HepG2 (cell line): ENCODE measurements around the gene PRKACB. TPM values are rescaled to one million over a fixed set of nuclear protein-coding genes. Genes with fewer than 3 reads are reported as not detected.
"Not testable (repeated sequence)": the region's sequence is repeated elsewhere in the genome, so short reads cannot be mapped to it uniquely, and the experiment has no call there.

Source experiments
- ATAC-seq: fragments of 200-7000 bp; cut with Tn5 transposase; 3 replicates; pipeline ENCODE4 v1.9.1; 2020; ENCODE audit warnings: mild to moderate bottlenecking, moderate library complexity
- BruUV-seq: library from RNA; stranded (reverse); fragments of 400-500 nt; replicated peaks from 2 replicates; lab custom pipeline; 2021; lab: Mats Ljungman, UMichigan
- CTCF ChIA-PET: fragments of 300-600 bp; formaldehyde crosslinking; extraction: SDS; loops from one replicate; lab custom pipeline; 2021; ENCODE audit warnings: low total read pairs, inconsistent platforms, low intra/inter-chr PET ratio; lab: Yijun Ruan, JAX
- POLR2A ChIA-PET: fragments of 350-600 bp; sonication (Branson Sonifier 250); formaldehyde crosslinking; loops from one replicate; lab custom pipeline; 2020; ENCODE audit warnings: antibody characterized with exemption, inconsistent platforms; lab: Yijun Ruan, JAX
- DNase-seq: peaks from one replicate; pipeline ENCODE4 v3.0.0-alpha.2; 2015; ENCODE audit warnings: low spot score
- FAIRE-seq: peaks from 3 replicates; lab custom pipeline; 2011; peaks lifted over from hg19 to GRCh38; lab: Jason Lieb, UNC
- H2AFZ ChIP-seq: one replicate; pipeline ENCODE4 v1.6.1; 2011; ENCODE audit warnings: low read length, inconsistent platforms
- H3K27ac ChIP-seq: fragments of 300-600 bp; 3 replicates; pipeline ENCODE4 v1.8.0; 2011; ENCODE audit warnings: mixed run types, mild to moderate bottlenecking, mixed read lengths, low read length, inconsistent platforms; ENCODE audit not compliant: insufficient read depth; ENCODE audit errors: extremely low read length
- H3K27me3 ChIP-seq, 2 experiments: fragments of 200-600 bp in 1 of 2; 2 replicates in 1 of 2; 3 replicates in 1 of 2; pipeline versions ENCODE4 v1.6.0 to v1.8.0; 2011; ENCODE audit warnings: low read length in 2 of 2, mild to moderate bottlenecking in 2 of 2, moderate library complexity in 2 of 2, inconsistent platforms in 1 of 2; ENCODE audit not compliant: insufficient read depth in 2 of 2, control insufficient read depth in 1 of 2
- H3K36me3 ChIP-seq, 2 experiments: fragments of 200-600 bp in 1 of 2; replicated peaks in 1 of 2; 2 replicates in 1 of 2; 3 replicates in 1 of 2; pipeline versions ENCODE4 v1.5.1 to v1.8.0; 2011; ENCODE audit warnings: low read length in 2 of 2, inconsistent platforms in 1 of 2; ENCODE audit not compliant: insufficient read depth in 2 of 2, control insufficient read depth in 1 of 2
- H3K4me1 ChIP-seq: 2 replicates; pipeline ENCODE4 v1.5.1; 2012; ENCODE audit warnings: low read length, inconsistent platforms; ENCODE audit not compliant: insufficient read depth
- H3K4me2 ChIP-seq: 2 replicates; pipeline ENCODE4 v1.6.0; 2011; ENCODE audit warnings: low read depth, low read length, inconsistent platforms
- H3K4me3 ChIP-seq, 3 experiments: fragments of 200-600 bp in 1 of 3; sonication (generic), shearing (Covaris generic) in 1 of 3; replicated peaks in 1 of 3; 2 replicates each; pipeline ENCODE4 v1.5.1; 2011 to 2016; ENCODE audit warnings: low read length in 3 of 3, inconsistent platforms in 2 of 3, low read depth in 2 of 3, mild to moderate bottlenecking in 2 of 3, control low read depth in 1 of 3, mixed read lengths in 1 of 3; ENCODE audit not compliant: insufficient read depth in 1 of 3
- H3K79me2 ChIP-seq: one replicate; pipeline ENCODE4 v1.6.1; 2011; ENCODE audit warnings: low read length, inconsistent platforms; ENCODE audit not compliant: insufficient read depth
- H3K9ac ChIP-seq: 2 replicates; pipeline ENCODE4 v1.6.0; 2011; ENCODE audit warnings: mild to moderate bottlenecking, low read depth, low read length, inconsistent platforms; ENCODE audit not compliant: insufficient read depth
- H3K9me3 ChIP-seq: 2 replicates; pipeline ENCODE4 v1.5.1; 2012; ENCODE audit warnings: mild to moderate bottlenecking, low read length
- H4K20me1 ChIP-seq: 2 replicates; pipeline ENCODE4 v1.6.0; 2011; ENCODE audit warnings: inconsistent platforms, mild to moderate bottlenecking, low read length, moderate library complexity; ENCODE audit not compliant: insufficient read depth
- BORCS8-MEF2B ChIP-seq: sonication (generic); formaldehyde crosslinking; IDR thresholded peaks from 2 replicates; pipeline ENCODE4 v1.8.0; 2022; ENCODE audit warnings: mild to moderate bottlenecking, missing genetic modification reagents
- CBFB ChIP-seq: sonication (generic); formaldehyde crosslinking; IDR thresholded peaks from 2 replicates; pipeline ENCODE4 v1.4.0; 2020; ENCODE audit warnings: missing genetic modification reagents
- EZH2 ChIP-seq: conservative IDR thresholded peaks from 2 replicates; pipeline ENCODE4 v1.6.1; 2012; ENCODE audit warnings: mild to moderate bottlenecking, low read depth, low read length, moderate library complexity
- FOSL1 ChIP-seq: sonication (generic); formaldehyde crosslinking; IDR thresholded peaks from 2 replicates; pipeline ENCODE4 v1.9.0; 2021; ENCODE audit warnings: missing genetic modification reagents, borderline replicate concordance
- FOXP4 ChIP-seq: sonication (generic); formaldehyde crosslinking; IDR thresholded peaks from 2 replicates; pipeline ENCODE4 v1.4.0; 2020; ENCODE audit warnings: missing genetic modification reagents
- GFI1 ChIP-seq: sonication (generic); formaldehyde crosslinking; IDR thresholded peaks from 2 replicates; pipeline ENCODE4 v1.5.0; 2020; ENCODE audit warnings: missing genetic modification reagents, mild to moderate bottlenecking, borderline replicate concordance
- GPBP1L1 ChIP-seq: sonication (generic); formaldehyde crosslinking; IDR thresholded peaks from 2 replicates; pipeline ENCODE4 v1.5.0; 2020; ENCODE audit warnings: mild to moderate bottlenecking, missing genetic modification reagents
- IRF1 ChIP-seq: sonication (generic); formaldehyde crosslinking; IDR thresholded peaks from 2 replicates; pipeline ENCODE4 v1.4.0; 2020; ENCODE audit warnings: low read depth, mild to moderate bottlenecking, missing genetic modification reagents
- RARA ChIP-seq: IDR thresholded peaks from 2 replicates; pipeline ENCODE4 v1.6.1; 2016; ENCODE audit warnings: missing genetic modification reagents, missing compliant biosample characterization
- RBFOX2 ChIP-seq: fragments of 200-400 bp; formaldehyde crosslinking; IDR thresholded peaks from 2 replicates; pipeline ENCODE4 v1.6.1; 2017; ENCODE audit warnings: low read depth, mild to moderate bottlenecking, low read length
- SNRNP70 ChIP-seq: fragments of 200-400 bp; formaldehyde crosslinking; IDR thresholded peaks from 2 replicates; pipeline ENCODE4 v1.6.1; 2017; ENCODE audit warnings: mild to moderate bottlenecking, low read depth, low read length, moderate library complexity
- SOX13 ChIP-seq, 3 experiments: fragments of 450-650 bp in 1 of 3; sonication (generic) in 1 of 3; formaldehyde crosslinking in 1 of 3; IDR thresholded peaks in 2 of 3; conservative IDR thresholded peaks in 1 of 3; 2 replicates each; pipeline versions ENCODE4 v1.5.0 to v1.6.1; 2016 to 2020; ENCODE audit warnings: antibody characterized with exemption in 1 of 3, mild to moderate bottlenecking in 1 of 3, missing compliant biosample characterization in 1 of 3, missing genetic modification reagents in 1 of 3, moderate library complexity in 1 of 3
- SUZ12 ChIP-seq: fragments of 150-350 bp; IDR thresholded peaks from 2 replicates; pipeline ENCODE4 v1.6.1; 2014; ENCODE audit warnings: low read depth, low read length
- ZMYM3 ChIP-seq: sonication (generic); formaldehyde crosslinking; IDR thresholded peaks from 2 replicates; pipeline ENCODE4 v1.5.1; 2020; ENCODE audit warnings: mild to moderate bottlenecking, missing genetic modification reagents
- ZNF337 ChIP-seq: sonication (generic); formaldehyde crosslinking; IDR thresholded peaks from 2 replicates; pipeline ENCODE4 v1.5.1; 2020; ENCODE audit warnings: missing genetic modification reagents, low read depth, mild to moderate bottlenecking, borderline replicate concordance
- ZNF530 ChIP-seq: sonication (generic); formaldehyde crosslinking; IDR thresholded peaks from 2 replicates; pipeline ENCODE4 v1.5.0; 2020; ENCODE audit warnings: low read depth, mild to moderate bottlenecking, missing genetic modification reagents
- ZNF75D ChIP-seq: sonication (generic); formaldehyde crosslinking; IDR thresholded peaks from 2 replicates; pipeline ENCODE4 v1.8.1; 2023; ENCODE audit warnings: missing genetic modification reagents, mild to moderate bottlenecking, borderline replicate concordance
- WGBS: methylation state at CpG from one replicate; pipeline ENCODE4 v1.1.6; 2017; ENCODE audit warnings: low lambda C conversion rate; 5-methylcytosine and 5-hydroxymethylcytosine counted together
- in situ Hi-C: cut with HindIII; loops from 2 replicates; pipeline ENCODE4 v1.10.0; 2017; ENCODE audit warnings: low pct_unique_long_range_greater_than_20kb; ENCODE audit not compliant: extremely low pct_ligation_motif_present
- intact Hi-C: fragments of 100-400 bp; cut with micrococcal nuclease; formaldehyde crosslinking; loops from one replicate; pipeline ENCODE4 v1.10.0; 2022; ENCODE audit not compliant: unreplicated experiment
- polyA plus RNA-seq, 8 experiments: library from polyadenylated mRNA; depleted of rRNA in 3 of 8; stranded (reverse) in 7 of 8; unstranded in 1 of 8; fragments of >200 nt; fragmentation: Illumina TruSeq in 4 of 8; extraction: Trizol in 4 of 8; gene quantifications; 2 replicates each; pipeline versions ENCODE4 v1.2.1 to v1.2.3, GENCODE V29; 2011 to 2016; ENCODE audit warnings: low read depth in 4 of 8, missing spikeins in 1 of 8, mixed read lengths in 1 of 8; ENCODE audit not compliant: insufficient read depth in 1 of 8
- total RNA-seq, 5 experiments: library from RNA; depleted of rRNA; stranded (reverse); fragments of >200 nt; fragmentation: Illumina TruSeq; extraction: Trizol; gene quantifications; 2 replicates each; pipeline ENCODE4 v1.2.3, GENCODE V29; 2016; ENCODE audit warnings: low read depth in 1 of 5

The PRKACB gene
- total and polyA plus RNA-seq, 2 of the 13 experiments (the other 11 are each of a cell fraction or from before 2014, with no cell fraction given): 3.5 to 5.8 TPM

- no peak overlapping the region for H3K9ac ChIP-seq
- peaks cover 15% of the 10 kb centered on the region for H3K9me3 ChIP-seq
- no peak overlapping the region for H2AFZ ChIP-seq
- FAIRE-seq (no peak), ATAC-seq (no peak), DNase-seq (no peak)
- H4K20me1 ChIP-seq: no peaks in the 10 kb centered on the region
- H3K27ac ChIP-seq: no peak overlapping the region
- no peaks in the 10 kb centered on the region for H3K79me2 ChIP-seq
- H3K4me3 ChIP-seq: no peak overlapping the region
- H3K36me3 ChIP-seq: no peaks in the 10 kb centered on the region
- no TSS peak for BruUV-seq
- ChIA-PET POLR2A (no interaction called here), CTCF (no interaction called here)
- no peak overlapping the region for H3K4me2 ChIP-seq
- WGBS: 0% methylated on average over 1 of the region's 1 CpG
- no peaks in the 10 kb centered on the region for H3K4me1 ChIP-seq
- intact Hi-C loops (no loop called here), in situ Hi-C loops (no loop called here)
- H3K27me3 ChIP-seq: no peaks in the 10 kb centered on the region
- TF ChIP-seq EZH2 (no peak), BORCS8-MEF2B (CRISPR knock-in tag) (no peak), GPBP1L1 (CRISPR knock-in tag) (no peak), ZNF530 (CRISPR knock-in tag) (no peak), RARA (no peak), IRF1 (CRISPR knock-in tag) (no peak), CBFB (CRISPR knock-in tag) (no peak), ZNF337 (CRISPR knock-in tag) (no peak), RBFOX2 (no peak), FOXP4 (no peak), FOSL1 (CRISPR knock-in tag) (no peak), GFI1 (CRISPR knock-in tag) (no peak), SNRNP70 (no peak), ZMYM3 (CRISPR knock-in tag) (no peak), SOX13 (IDR thresholded peaks at IDR 0.05) (no peak), SOX13 (CRISPR knock-in tag; conservative IDR thresholded peaks at IDR 0.05 in 1 of 2, IDR thresholded peaks at IDR 0.05 in 1 of 2) (no peak), ZNF75D (CRISPR knock-in tag) (no peak), SUZ12 (no peak)
These were observed 142.0 kb downstream of the PRKACB start for GRCh38 chr1:84286071-84286470.

GRCh38 chr1:84287389-84287788 lies 143.3 kb downstream of the PRKACB start:
- H3K4me2 ChIP-seq, H3K4me1 ChIP-seq, H2AFZ ChIP-seq, BruUV-seq, H4K20me1 ChIP-seq, H3K4me3 ChIP-seq, DNase-seq, in situ Hi-C loops, H3K9ac ChIP-seq, ATAC-seq, H3K27ac ChIP-seq, intact Hi-C loops, H3K79me2 ChIP-seq, H3K36me3 ChIP-seq, POLR2A ChIA-PET, CTCF ChIA-PET, FAIRE-seq, H3K27me3 ChIP-seq: not testable (repeated sequence)
- peaks cover 15% of the 10 kb centered on the region for H3K9me3 ChIP-seq
- 17% methylated on average over 3 of the region's 3 CpGs for WGBS
